Suprapubic skin (tissue), 3 donors: Measurements from ENCODE around the gene TNS2.

ENCODE experiments used
- POLR2AphosphoS5 ChIP-seq, 3 donors: sonication (generic); formaldehyde crosslinking; IDR thresholded peaks; one replicate each; pipeline ENCODE4 v1.6.1; 2017; ENCODE audit warnings: antibody characterized with exemption in 3 of 3
- TF ChIP-seq, protein P1 (sequence below), 2 donors: fragments of 200-600 bp in 1 of 2; fragments of 450-650 bp in 1 of 2; sonication (generic) in 1 of 2; IDR thresholded peaks; one replicate each; pipeline ENCODE4 v1.5.1; 2016 to 2019; ENCODE audit warnings: antibody characterized with exemption in 2 of 2, mild to moderate bottlenecking in 1 of 2, moderate library complexity in 1 of 2

DNA sequence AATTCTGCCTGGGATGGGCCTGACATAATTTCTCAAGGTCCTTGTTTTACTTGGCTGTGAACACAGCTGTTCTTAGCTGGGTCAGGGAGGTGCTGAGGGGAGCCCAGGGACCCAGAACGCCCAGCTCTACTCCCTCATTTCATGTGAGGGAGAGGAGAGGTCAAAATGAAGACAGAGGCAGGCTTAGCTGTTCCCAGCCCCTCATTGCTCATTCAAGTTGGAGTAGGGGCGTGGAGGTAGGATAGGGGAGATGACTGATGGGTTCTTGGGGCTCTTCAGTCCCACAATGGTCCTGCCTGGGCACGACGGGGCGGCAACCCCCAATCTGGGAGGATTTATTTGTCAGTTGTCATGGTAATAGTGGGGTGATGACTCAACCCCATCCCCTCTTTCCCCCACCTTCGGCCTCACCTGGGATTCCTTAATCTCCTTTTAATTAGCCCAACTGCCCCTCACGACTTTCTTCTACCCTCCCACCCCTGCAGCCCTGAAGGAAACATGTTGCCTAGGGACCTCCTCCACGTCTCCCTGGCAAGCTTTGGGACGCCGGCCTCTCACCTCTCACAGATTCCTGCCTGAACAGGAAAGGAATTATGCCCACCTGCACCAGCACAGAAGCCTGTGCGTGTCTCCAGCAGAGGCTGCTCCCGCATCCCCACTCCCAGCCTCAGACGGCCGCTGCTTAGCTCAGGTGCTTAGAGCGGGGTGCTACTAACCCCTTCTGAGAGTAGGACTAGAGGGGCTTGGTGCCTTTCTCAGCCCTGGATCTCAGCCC is 19.1 kb downstream of the TNS2 start:
- no peak for TF ChIP-seq POLR2AphosphoS5 (IDR thresholded peaks at IDR 0.05)
- TF ChIP-seq, protein P1, sequence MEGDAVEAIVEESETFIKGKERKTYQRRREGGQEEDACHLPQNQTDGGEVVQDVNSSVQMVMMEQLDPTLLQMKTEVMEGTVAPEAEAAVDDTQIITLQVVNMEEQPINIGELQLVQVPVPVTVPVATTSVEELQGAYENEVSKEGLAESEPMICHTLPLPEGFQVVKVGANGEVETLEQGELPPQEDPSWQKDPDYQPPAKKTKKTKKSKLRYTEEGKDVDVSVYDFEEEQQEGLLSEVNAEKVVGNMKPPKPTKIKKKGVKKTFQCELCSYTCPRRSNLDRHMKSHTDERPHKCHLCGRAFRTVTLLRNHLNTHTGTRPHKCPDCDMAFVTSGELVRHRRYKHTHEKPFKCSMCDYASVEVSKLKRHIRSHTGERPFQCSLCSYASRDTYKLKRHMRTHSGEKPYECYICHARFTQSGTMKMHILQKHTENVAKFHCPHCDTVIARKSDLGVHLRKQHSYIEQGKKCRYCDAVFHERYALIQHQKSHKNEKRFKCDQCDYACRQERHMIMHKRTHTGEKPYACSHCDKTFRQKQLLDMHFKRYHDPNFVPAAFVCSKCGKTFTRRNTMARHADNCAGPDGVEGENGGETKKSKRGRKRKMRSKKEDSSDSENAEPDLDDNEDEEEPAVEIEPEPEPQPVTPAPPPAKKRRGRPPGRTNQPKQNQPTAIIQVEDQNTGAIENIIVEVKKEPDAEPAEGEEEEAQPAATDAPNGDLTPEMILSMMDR (IDR thresholded peaks at IDR 0.05) = no peak
